Fibroblast of skin of right quadriceps (primary cell): ENCODE measurements around the gene ARHGAP44.

Source experiments
- DNase-seq: peaks from one replicate; pipeline ENCODE4 v3.0.0-alpha.2; 2013

Gene ARHGAP44

GRCh38 chr17:13030459-13031300 is 241.4 kb downstream of the ARHGAP44 start:
- peak; percentile 78 for DNase-seq

GRCh38 chr17:13031718-13032350 is 242.5 kb downstream of the ARHGAP44 start:
- DNase-seq: peak; percentile 42

- DNase-seq: no peak
Observed at GRCh38 chr17:13035420-13035819, 246.1 kb downstream of the ARHGAP44 start.

- peak; percentile 28 for DNase-seq
Observed at GRCh38 chr17:13036751-13037150, 247.5 kb downstream of the ARHGAP44 start.

- DNase-seq: no peak
Observed at GRCh38 chr17:13038931-13039665, 249.8 kb downstream of the ARHGAP44 start.
